Coronary artery (tissue), 2 donors: ENCODE measurements around the gene CAMK2B.

Experiments used
- DNase-seq: peaks from one replicate; pipeline ENCODE4 v3.0.0-alpha.2; 2017; ENCODE audit warnings: low spot score
- H3K27ac ChIP-seq, 2 donors: fragments of 200-600 bp; sonication (generic); one replicate each; pipeline ENCODE4 v1.5.1; 2016 to 2019
- H3K4me3 ChIP-seq: fragments of 200-600 bp; sonication (generic); 2 replicates; pipeline ENCODE4 v1.5.1; 2016; ENCODE audit warnings: mild to moderate bottlenecking, moderate library complexity
- TF ChIP-seq, protein P1 (sequence below): fragments of 200-600 bp; sonication (generic); IDR thresholded peaks from one replicate; pipeline ENCODE4 v1.5.1; 2019; ENCODE audit warnings: antibody characterized with exemption

CAMK2B gene

DNA sequence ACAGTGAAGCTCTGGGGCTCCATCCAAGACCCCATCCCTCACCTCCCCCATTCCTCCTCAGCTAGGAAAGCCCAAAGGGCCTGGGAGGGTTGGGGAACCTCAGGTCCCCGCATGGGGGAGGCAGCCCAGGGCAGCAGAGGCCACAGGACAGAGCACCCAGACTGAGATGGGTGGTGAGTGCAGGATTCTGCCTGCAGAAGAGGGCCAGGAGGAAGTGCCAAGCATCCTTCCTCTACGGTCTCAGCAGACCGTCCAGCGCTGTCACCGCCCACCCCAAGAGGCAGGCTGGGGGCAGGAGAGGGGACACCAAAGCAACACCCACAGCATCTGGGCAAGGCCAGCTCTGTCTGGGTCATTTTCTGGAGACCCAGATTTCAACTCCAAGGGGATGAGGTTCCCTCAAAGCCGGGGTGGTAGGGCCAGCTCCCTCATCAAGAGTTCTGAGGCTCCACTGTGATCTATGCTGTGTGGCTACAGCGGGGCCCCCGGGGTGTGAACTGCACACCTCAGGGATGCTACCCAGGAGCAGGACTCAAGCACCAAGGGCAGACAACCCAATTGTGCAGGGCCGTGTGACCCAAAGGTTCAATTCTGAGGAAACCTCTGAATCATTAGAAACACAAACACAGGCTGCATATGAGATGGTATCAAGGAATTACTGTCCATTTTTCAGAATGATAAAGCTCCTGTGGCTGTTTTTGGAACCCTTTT lies 46.8 kb downstream of the CAMK2B start:
- Histone ChIP-seq H3K4me3 (no peak overlapping the region), H3K27ac (no peak overlapping the region)
- DNase-seq, result peak; percentile 68
- TF ChIP-seq, protein P1, sequence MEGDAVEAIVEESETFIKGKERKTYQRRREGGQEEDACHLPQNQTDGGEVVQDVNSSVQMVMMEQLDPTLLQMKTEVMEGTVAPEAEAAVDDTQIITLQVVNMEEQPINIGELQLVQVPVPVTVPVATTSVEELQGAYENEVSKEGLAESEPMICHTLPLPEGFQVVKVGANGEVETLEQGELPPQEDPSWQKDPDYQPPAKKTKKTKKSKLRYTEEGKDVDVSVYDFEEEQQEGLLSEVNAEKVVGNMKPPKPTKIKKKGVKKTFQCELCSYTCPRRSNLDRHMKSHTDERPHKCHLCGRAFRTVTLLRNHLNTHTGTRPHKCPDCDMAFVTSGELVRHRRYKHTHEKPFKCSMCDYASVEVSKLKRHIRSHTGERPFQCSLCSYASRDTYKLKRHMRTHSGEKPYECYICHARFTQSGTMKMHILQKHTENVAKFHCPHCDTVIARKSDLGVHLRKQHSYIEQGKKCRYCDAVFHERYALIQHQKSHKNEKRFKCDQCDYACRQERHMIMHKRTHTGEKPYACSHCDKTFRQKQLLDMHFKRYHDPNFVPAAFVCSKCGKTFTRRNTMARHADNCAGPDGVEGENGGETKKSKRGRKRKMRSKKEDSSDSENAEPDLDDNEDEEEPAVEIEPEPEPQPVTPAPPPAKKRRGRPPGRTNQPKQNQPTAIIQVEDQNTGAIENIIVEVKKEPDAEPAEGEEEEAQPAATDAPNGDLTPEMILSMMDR, result no peak

DNA sequence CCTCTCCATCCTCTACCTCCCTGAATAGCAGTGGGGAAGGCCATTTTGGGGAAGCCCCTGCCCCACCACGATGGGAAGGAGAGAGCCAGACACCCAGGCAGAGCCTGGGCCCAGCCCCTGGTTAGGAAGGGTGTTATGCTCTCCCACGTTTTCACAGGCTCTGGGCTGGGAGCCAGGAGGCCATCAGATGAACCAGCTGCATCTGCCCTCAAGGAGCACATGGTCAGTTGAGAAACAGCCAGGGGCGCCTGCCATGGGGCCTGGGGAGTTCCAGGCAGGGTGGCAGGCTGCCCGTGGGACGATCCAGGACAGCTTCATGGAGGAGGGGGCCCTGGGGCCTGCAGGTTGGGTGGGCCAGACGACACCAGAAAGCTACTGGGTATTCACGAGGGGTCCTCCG lies 47.5 kb downstream of the CAMK2B start:
- Histone ChIP-seq H3K4me3 (no peak overlapping the region), H3K27ac (no peak overlapping the region)
- TF ChIP-seq, protein P1, result no peak
- peak; percentile 59 for DNase-seq

DNA sequence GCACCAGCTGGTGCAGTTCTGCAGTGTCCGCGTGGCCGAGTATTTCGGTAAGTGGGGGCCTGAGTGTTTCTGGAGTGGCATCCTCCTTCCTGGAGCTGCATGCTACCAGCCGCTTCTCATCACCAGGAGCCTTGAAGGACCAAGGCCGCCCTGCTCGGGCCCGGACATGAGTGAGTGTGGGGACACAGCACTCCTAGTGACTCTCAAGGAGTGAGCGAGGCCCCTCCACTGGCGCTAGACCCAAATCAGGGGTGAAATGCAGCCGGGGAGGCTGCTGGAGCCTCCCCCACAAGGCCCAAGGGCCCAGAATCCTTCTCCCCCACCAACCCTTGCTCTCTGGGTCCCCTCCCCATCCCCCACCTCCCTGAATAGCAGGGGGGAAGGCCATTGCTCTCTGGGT lies 48.0 kb downstream of the CAMK2B start:
- no peak overlapping the region for H3K4me3 ChIP-seq
- DNase-seq, result peak; percentile 8
- TF ChIP-seq, protein P1, result no peak
- H3K27ac ChIP-seq, result no peak overlapping the region

DNA sequence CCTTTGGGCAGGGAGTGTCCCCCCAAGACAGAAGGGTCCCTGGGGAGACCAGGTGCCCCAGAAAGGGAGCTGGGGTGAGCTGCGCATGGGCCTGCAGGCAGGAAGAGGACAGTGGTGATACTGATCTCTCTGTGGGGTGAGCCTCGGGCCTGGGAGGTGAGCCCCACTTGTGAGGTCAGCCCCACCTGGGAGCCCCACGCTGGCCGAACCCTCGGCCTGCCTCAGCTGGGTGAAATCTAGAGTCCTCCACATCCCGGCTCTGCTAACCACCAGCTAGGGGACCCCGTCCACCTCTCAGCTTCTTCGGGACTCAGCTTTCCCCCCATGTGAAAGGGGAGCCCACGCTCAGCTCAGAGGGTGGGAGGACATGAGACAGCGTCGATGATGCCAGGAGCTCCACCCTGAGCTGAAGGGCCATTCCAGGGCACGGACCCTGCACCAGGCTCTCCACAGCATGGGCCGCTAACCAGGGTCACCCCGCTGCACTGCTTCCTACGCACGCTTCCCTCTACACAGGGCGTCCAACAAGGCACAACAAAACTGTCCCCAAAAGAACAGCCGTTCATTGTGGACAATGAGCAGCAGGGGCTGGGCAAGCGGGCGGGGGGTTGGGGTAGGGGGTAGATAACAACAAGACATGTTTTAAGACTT lies 48.7 kb downstream of the CAMK2B start:
- DNase-seq, result no peak
- Histone ChIP-seq H3K4me3 (no peak overlapping the region), H3K27ac (no peak overlapping the region)
- TF ChIP-seq, protein P1, result no peak

DNA sequence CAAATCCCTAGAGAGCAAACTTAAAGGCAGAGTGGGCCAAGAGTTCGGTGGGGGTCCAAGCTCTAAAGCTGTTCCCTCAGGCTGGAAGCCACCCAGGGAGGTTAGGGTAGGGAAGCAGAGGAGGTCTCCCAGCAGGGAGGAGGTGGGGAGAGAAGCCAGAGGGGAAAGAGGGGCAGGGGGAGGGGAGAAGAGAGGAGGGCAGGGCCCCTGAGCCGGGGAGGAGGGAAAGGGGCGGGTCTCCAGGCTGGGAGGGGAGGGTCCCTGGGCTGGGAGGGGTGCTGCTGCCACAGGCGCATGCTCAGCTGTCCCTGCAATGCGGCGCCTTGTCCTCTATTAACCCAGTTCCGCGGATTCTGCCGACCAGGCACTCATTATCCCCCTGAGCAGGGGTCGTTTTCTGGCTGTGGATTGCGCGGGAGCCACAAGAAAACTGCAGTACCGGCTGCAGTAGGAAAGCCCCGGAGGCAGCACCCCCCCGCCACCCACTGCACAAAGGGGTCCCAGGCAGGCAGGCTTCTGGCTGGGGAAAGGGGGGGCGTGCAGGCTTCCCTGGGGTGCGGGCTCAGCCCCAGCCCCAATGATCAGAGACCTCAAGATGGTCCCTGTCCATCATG lies 49.3 kb downstream of the CAMK2B start:
- TF ChIP-seq, protein P1, result no peak
- Histone ChIP-seq H3K27ac (no peak overlapping the region), H3K4me3 (no peak overlapping the region)
- no peak for DNase-seq

DNA sequence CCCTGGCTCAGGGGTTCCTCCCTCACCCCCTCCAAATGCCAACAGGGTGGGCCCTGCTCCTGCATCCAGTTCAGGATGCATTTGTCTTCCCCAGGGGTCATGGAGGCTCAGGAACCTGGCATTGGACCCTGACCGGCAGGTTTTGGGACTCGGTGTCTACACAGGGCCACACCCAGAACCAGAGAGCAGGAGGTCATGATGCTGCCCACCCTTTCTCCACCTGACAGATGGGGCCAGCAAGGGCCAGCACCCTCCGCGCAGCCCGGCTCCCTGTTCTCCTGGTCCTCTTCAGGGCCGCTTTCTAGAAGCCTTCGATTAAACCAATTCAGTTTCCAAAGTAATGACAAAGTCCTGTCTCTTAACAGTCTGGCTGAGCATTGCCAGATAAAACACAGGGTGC lies 50.2 kb downstream of the CAMK2B start:
- no peak for DNase-seq
- TF ChIP-seq, protein P1, result no peak

DNA sequence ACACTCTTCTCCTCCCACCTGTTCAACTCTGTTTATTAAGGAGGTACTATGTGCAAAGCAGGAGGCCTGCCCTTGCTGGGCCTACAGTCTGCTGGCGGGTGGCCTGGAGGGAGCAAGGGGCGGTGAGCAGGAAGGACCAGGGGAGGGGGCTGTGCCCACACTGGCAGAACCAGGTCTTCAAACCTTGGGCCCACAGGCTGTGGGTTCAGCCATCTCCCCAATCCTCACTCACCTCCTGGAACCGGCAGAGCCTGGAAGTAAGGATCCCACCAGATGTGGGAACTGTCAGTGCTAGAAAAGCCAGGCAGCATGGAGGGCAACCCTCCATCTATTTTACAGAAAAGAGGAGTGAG lies 50.8 kb downstream of the CAMK2B start:
- Histone ChIP-seq H3K4me3 (no peak overlapping the region), H3K27ac (no peak overlapping the region)
- TF ChIP-seq, protein P1, result no peak
- DNase-seq, result no peak

More for the DNA sequence above, 50.2 kb downstream of the CAMK2B start:
- H3K4me3 ChIP-seq, result no peak overlapping the region
- H3K27ac ChIP-seq, result no peak overlapping the region
